ENCODE data around the gene RNF40.
"Not testable (repeated sequence)": the region's sequence is repeated elsewhere in the genome, so short reads cannot be mapped to it uniquely, and the experiment has no call there.

RNF40 gene

GRCh38 chr16:30782486-30783279, 20.6 kb downstream of the RNF40 start:
- no peak for DNase-seq (ENCODE audit: low spot score)

- no peak for DNase-seq (ENCODE audit: low spot score)
Observed at GRCh38 chr16:30783280-30784109, 21.4 kb downstream of the RNF40 start.

- DNase-seq (ENCODE audit: low spot score): no peak
Observed at GRCh38 chr16:30784215-30784614, 22.1 kb downstream of the RNF40 start.

- DNase-seq (ENCODE audit: low spot score): no peak
Observed at GRCh38 chr16:30785126-30786106, 23.3 kb downstream of the RNF40 start.

GRCh38 chr16:30786115-30786935, 24.2 kb downstream of the RNF40 start:
- no peak for DNase-seq (ENCODE audit: low spot score)

- DNase-seq (ENCODE audit: low spot score): peak; percentile 82
Observed at GRCh38 chr16:30786936-30787612, 25.0 kb downstream of the RNF40 start, which contains the start of gene ZNF629. Gene ZNF629, minus strand, starts transcription at chr16:30787205. Its CDS starts 2,723 bp downstream, at chr16:30784482.

GRCh38 chr16:30787613-30788378, 25.7 kb downstream of the RNF40 start:
- DNase-seq (ENCODE audit: low spot score): peak; percentile 47

GRCh38 chr16:30793508-30794069, 31.5 kb downstream of the RNF40 start:
- DNase-seq (ENCODE audit: low spot score): no peak

GRCh38 chr16:30794634-30795033, 32.5 kb downstream of the RNF40 start:
- no peak for DNase-seq (ENCODE audit: low spot score)

- DNase-seq (ENCODE audit: low spot score): no peak
Observed at GRCh38 chr16:30797670-30798309, 35.7 kb downstream of the RNF40 start.

- DNase-seq (ENCODE audit: low spot score): no peak
Observed at GRCh38 chr16:30802936-30803335, 40.8 kb downstream of the RNF40 start.

- no peak for DNase-seq (ENCODE audit: low spot score)
Observed at GRCh38 chr16:30805056-30805369, 42.9 kb downstream of the RNF40 start.

GRCh38 chr16:30805370-30806169, 43.4 kb downstream of the RNF40 start:
- DNase-seq (ENCODE audit: low spot score): peak; percentile 91

GRCh38 chr16:30808146-30808545, 46.0 kb downstream of the RNF40 start:
- DNase-seq (ENCODE audit: low spot score): no peak

- DNase-seq (ENCODE audit: low spot score): not testable (repeated sequence)
Observed at GRCh38 chr16:30808890-30809426, 46.8 kb downstream of the RNF40 start.

- not testable (repeated sequence) for DNase-seq (ENCODE audit: low spot score)
Observed at GRCh38 chr16:30809675-30810074, 47.6 kb downstream of the RNF40 start.

- peak; percentile 5 for DNase-seq (ENCODE audit: low spot score)
Observed at GRCh38 chr16:30813821-30814189, 51.7 kb downstream of the RNF40 start.

- no peak for DNase-seq (ENCODE audit: low spot score)
Observed at GRCh38 chr16:30816769-30817168, 54.6 kb downstream of the RNF40 start.

All from Ammon's horn (tissue), 1 donor.